ENCODE data around the gene TMEM109. TPM values are rescaled to one million over a fixed set of nuclear protein-coding genes. Genes with fewer than 3 reads are reported as not detected.

The TMEM109 gene
- total and polyA plus RNA-seq, 9 of the 15 experiments (the other 6 are each of a cell fraction or from before 2014, with no cell fraction given): 9.2 to 71.3 (median 30.5) TPM

DNA sequence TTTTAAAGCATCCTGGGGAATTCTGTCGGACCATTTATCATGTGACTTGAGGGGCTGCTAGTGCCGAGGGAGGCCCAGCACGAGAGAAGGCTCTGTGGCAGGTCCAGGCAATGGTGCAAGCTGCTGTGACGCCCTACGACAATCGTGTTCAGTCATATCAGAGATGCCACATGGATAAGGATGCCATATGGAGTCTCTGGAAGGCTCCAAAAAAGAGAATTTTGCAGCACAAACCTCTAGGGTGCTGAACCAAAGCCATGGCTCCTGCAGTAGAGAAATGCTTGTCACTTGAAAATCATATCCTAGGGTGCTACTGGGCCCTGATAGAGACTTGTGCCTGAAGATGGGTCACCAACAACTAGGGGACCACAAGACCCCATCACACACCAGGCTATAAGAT, 50.8 kb downstream of the TMEM109 start (continued):
- TF ChIP-seq PTTG1 (tag; IDR thresholded peaks at IDR 0.05; ENCODE audit: low read depth) (no peak), NCOR1 (IDR thresholded peaks at IDR 0.05) (no peak), ZNF384 (IDR thresholded peaks at IDR 0.05; ENCODE audit: low read depth, low read length) (no peak), MAFG (tag; conservative IDR thresholded peaks at IDR 0.05) (no peak), KAT7 (CRISPR knock-in tag; IDR thresholded peaks at IDR 0.05; ENCODE audit: borderline replicate concordance) (no peak), TOE1 (IDR thresholded peaks at IDR 0.05; ENCODE audit: borderline replicate concordance) (no peak), TOE1 (CRISPR knock-in tag; IDR thresholded peaks at IDR 0.05; ENCODE audit: borderline replicate concordance, low read depth) (no peak), THRAP3 (IDR thresholded peaks at IDR 0.05; ENCODE audit: borderline replicate concordance) (no peak)
- TF ChIP-seq, protein P1, sequence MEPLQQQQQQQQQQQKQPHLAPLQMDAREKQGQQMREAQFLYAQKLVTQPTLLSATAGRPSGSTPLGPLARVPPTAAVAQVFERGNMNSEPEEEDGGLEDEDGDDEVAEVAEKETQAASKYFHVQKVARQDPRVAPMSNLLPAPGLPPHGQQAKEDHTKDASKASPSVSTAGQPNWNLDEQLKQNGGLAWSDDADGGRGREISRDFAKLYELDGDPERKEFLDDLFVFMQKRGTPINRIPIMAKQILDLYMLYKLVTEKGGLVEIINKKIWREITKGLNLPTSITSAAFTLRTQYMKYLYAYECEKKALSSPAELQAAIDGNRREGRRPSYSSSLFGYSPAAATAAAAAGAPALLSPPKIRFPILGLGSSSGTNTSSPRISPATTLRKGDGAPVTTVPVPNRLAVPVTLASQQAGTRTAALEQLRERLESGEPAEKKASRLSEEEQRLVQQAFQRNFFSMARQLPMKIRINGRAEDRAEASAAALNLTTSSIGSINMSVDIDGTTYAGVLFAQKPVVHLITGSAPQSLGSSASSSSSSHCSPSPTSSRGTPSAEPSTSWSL (CRISPR knock-in tag; IDR thresholded peaks at IDR 0.05; ENCODE audit: borderline replicate concordance): no peak

DNA sequence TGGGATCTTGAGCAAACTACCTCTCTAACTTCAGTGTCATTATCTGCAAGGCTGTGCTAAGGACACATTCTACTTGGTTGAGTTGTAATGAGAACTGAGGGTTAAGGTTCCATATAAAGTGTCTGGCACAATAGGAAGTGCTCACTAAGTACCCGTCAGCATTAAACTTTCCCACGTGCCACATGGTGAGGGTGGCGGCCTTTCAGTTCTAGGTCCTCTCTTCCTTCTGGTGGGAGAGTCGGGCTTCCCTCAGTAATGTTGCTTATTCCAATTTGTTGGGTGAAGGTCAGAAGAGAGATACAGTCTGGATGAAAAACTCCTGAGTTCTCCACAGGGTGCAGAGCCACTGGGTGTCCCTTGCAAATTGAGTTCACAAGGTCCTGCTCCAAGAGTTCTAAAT, 52.9 kb downstream of the TMEM109 start:
- H3K4me3 ChIP-seq: no peak overlapping the region
- no peak overlapping the region for H2AFZ ChIP-seq (ENCODE audit: low read depth, low read length)
- peaks cover 0 to 4% of the 10 kb centered on the region in 2 experiments; a peak in 1 of 5 replicates for H3K4me1 ChIP-seq (replicated peaks in 1 of 2; ENCODE audit: control insufficient read depth in 2 of 2, insufficient read depth in 2 of 2, low read length in 2 of 2)
- intact Hi-C loops (cut with micrococcal nuclease) (no loop called here), in situ Hi-C loops (cut with MboI) (no loop called here)
- ChIA-PET CTCF (ENCODE audit: low intra/inter-chr PET ratio) (no interaction called here), POLR2A (no interaction called here)
- no peaks in the 10 kb centered on the region for H3K9me3 ChIP-seq (replicated peaks; ENCODE audit: control insufficient read depth, insufficient read depth, low read depth, low read length)
- peaks cover 12 to 28% of the 10 kb centered on the region in 2 experiments for H3K27me3 ChIP-seq (ENCODE audit: control insufficient read depth in 2 of 2, insufficient read depth in 2 of 2, low read length in 2 of 2)
- H3K36me3 ChIP-seq (ENCODE audit: control insufficient read depth, insufficient read depth, low read length): no peaks in the 10 kb centered on the region
- H3K79me2 ChIP-seq (ENCODE audit: control insufficient read depth, insufficient read depth, low read length): no peaks in the 10 kb centered on the region
- DNase-seq (ENCODE audit: extremely low read depth in 1 of 4, low spot score in 3 of 4) (no peak), ATAC-seq (no peak), FAIRE-seq (no peak)
- no peak overlapping the region for H3K4me2 ChIP-seq (ENCODE audit: insufficient read depth, low read length)
- BruUV-seq (replicated peaks): no TSS peak
- H3K9me1 ChIP-seq (ENCODE audit: control insufficient read depth, insufficient read depth, low read length): no peaks in the 10 kb centered on the region
- WGBS (ENCODE audit: insufficient coverage, low coverage, missing lambda C conversion rate): 0% methylated on average over 4 of the region's 4 CpGs
- H3K9ac ChIP-seq (ENCODE audit: insufficient read depth in 1 of 2, low read depth in 2 of 2, low read length in 2 of 2): no peak overlapping the region
- H3K27ac ChIP-seq (ENCODE audit: extremely low read depth, low read depth, low read length): no peak overlapping the region
- H4K20me1 ChIP-seq (replicated peaks; ENCODE audit: control insufficient read depth, insufficient read depth, low read length): 0 out of 2 replicates have a peak, but pooled peaks cover 3% of the 10 kb centered on the region
- TF ChIP-seq, protein P2, sequence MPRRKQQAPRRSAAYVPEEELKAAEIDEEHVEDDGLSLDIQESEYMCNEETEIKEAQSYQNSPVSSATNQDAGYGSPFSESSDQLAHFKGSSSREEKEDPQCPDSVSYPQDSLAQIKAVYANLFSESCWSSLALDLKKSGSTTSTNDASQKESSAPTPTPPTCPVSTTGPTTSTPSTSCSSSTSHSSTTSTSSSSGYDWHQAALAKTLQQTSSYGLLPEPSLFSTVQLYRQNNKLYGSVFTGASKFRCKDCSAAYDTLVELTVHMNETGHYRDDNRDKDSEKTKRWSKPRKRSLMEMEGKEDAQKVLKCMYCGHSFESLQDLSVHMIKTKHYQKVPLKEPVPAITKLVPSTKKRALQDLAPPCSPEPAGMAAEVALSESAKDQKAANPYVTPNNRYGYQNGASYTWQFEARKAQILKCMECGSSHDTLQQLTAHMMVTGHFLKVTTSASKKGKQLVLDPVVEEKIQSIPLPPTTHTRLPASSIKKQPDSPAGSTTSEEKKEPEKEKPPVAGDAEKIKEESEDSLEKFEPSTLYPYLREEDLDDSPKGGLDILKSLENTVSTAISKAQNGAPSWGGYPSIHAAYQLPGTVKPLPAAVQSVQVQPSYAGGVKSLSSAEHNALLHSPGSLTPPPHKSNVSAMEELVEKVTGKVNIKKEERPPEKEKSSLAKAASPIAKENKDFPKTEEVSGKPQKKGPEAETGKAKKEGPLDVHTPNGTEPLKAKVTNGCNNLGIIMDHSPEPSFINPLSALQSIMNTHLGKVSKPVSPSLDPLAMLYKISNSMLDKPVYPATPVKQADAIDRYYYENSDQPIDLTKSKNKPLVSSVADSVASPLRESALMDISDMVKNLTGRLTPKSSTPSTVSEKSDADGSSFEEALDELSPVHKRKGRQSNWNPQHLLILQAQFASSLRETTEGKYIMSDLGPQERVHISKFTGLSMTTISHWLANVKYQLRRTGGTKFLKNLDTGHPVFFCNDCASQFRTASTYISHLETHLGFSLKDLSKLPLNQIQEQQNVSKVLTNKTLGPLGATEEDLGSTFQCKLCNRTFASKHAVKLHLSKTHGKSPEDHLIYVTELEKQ (CRISPR knock-in tag; IDR thresholded peaks at IDR 0.05): no peak
- no peak for TF ChIP-seq CBX5 (IDR thresholded peaks at IDR 0.05; ENCODE audit: borderline replicate concordance, low read depth)
- TF ChIP-seq GABPB1 (CRISPR knock-in tag; IDR thresholded peaks at IDR 0.05): no peak
- TF ChIP-seq GATAD2B (IDR thresholded peaks at IDR 0.05; ENCODE audit: borderline replicate concordance): no peak
- no peak for TF ChIP-seq FOXJ3 (CRISPR knock-in tag; IDR thresholded peaks at IDR 0.05)
- TF ChIP-seq THRAP3 (IDR thresholded peaks at IDR 0.05; ENCODE audit: borderline replicate concordance): no peak
- TF ChIP-seq, protein P3, sequence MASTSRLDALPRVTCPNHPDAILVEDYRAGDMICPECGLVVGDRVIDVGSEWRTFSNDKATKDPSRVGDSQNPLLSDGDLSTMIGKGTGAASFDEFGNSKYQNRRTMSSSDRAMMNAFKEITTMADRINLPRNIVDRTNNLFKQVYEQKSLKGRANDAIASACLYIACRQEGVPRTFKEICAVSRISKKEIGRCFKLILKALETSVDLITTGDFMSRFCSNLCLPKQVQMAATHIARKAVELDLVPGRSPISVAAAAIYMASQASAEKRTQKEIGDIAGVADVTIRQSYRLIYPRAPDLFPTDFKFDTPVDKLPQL (IDR thresholded peaks at IDR 0.05; ENCODE audit: extremely low read depth, insufficient read length): no peak
- TF ChIP-seq FOXK2 (conservative IDR thresholded peaks at IDR 0.05 in 1 of 2, IDR thresholded peaks at IDR 0.05 in 1 of 2; ENCODE audit: low read depth in 2 of 2): no peak

Measured in K562 (cell line).